HG02610 (cell line): ENCODE measurements around the gene ANAPC16.
"Not testable (repeated sequence)": the region's sequence is repeated elsewhere in the genome, so short reads cannot be mapped to it uniquely, and the experiment has no call there.

Experiments used
- ATAC-seq: cut with Tn5 transposase; IDR thresholded peaks from one replicate; pipeline ENCODE4 v1.9.1; 2021; ENCODE audit warnings: mild to moderate bottlenecking, moderate library complexity; ENCODE audit not compliant: unreplicated experiment

Gene ANAPC16

DNA sequence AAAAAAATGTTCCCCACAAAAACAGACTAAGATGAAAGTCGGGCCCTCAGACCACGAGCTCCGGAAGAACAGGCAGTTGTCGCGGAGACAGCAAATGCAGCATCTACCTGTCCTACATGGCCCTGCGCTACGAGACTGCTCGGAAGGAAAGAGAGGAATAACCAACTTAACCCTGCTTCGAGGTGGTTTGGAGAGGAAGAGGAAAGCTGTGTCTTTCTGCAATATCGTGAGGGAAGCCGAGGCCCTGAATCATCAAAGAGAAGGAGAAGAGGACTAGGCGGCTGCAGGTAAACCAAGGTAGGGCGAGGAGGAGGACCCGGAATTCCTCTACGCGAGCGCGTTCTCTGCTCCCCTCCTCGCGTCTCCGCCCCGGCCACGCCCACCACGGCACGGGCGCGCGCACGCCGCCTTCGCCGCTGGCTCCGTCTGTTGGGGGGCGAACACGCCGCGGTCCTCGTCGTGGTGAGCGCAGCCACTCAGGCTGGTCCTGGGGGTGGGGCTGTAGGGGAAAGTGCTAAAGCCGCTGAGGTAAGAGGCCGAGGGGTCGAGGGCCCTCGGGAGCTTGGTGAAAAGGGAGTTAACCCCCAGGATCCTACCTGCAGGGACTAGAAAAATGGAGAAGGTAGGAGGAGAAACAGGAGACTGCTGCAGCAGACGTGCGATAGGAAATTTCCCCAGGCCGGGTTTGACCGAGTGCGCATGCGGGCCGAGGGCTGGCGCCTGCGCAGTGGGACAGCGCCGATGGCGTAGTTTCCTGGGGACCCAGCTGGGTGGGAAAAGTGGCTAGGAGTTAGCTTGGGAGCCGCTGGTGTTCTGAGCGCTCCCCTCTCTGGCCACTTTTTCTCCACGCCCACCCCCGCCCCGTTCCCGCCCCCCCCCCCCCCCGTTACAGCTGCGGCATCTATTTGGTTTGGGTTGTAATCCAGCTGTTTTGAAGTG lies at the start of gene ANAPC16, which contains the start of gene ASCC1:
TSS of gene ANAPC16 (plus strand) at position 402 of the 939 bp plus-strand sequence. CDS start 7,903 bp downstream, outside the sequence.
TSS of gene ASCC1 (minus strand) at position 666 of the 939 bp plus-strand sequence. CDS start 2,978 bp downstream, outside the sequence.
- peak; percentile 73 for ATAC-seq

GRCh38 chr10:72167118-72167517 lies 48.7 kb upstream of the ANAPC16 start:
- no peak for ATAC-seq

DNA sequence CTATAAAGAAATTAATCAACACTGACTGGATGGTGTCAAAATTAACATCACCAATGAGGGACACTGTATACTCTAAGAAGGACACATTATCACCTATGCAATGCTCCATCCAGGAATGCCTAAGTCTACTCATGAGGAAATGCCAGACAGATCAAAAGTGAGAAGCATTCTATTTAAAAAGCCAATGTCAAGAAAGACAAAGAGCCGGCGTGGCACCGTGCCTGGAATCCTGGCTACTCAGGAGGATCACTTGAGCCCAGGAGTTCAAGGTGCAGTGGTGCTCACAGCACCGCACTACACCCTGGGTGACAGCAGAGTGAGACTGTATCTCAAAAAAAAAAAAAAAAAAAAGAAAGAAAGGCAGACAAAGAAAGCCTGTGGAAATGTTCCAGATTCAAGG lies 45.5 kb upstream of the ANAPC16 start:
- ATAC-seq = no peak

DNA sequence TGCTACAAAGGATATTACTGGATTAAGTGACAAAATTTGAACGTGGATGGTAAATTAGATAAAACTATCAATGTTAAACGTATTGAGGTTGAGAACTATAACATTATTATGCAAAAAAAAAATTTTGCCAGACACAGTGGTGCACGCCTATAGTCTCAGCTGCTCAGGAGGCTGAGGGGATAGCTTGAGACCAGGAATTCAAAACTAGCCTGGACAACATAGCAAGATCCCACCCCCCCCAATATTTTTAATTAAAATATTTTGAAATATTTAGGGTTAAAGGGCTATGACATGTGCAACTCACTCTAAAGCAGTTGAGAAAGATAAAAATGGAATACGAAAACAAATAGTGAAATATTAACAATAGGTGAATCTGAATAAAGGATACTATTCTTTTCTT lies 45.1 kb upstream of the ANAPC16 start:
- no peak for ATAC-seq

DNA sequence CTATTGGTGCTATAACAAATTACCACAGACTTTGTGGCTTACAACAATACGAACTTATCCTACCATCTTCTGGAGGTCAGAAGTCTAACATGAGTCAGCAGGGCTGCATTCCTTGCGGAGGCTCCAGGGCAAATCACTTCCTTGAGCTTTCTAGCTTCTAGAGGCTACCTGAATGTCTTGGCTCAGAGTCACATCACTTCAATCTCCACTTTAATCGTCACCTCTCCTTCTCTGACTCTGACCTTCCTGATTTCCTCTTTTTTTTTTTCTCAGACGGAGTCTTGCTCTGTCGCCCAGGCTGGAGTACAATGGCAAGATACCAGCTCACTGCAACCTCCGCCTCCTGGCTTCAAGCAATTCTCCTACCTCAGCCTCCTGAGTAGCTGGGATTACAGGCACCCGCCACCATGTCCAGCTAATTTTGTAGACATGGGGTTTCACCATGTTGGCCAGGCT lies 44.6 kb upstream of the ANAPC16 start:
- ATAC-seq = no peak

- ATAC-seq = no peak
These were observed 42.6 kb upstream of the ANAPC16 start for GRCh38 chr10:72173262-72173618.

DNA sequence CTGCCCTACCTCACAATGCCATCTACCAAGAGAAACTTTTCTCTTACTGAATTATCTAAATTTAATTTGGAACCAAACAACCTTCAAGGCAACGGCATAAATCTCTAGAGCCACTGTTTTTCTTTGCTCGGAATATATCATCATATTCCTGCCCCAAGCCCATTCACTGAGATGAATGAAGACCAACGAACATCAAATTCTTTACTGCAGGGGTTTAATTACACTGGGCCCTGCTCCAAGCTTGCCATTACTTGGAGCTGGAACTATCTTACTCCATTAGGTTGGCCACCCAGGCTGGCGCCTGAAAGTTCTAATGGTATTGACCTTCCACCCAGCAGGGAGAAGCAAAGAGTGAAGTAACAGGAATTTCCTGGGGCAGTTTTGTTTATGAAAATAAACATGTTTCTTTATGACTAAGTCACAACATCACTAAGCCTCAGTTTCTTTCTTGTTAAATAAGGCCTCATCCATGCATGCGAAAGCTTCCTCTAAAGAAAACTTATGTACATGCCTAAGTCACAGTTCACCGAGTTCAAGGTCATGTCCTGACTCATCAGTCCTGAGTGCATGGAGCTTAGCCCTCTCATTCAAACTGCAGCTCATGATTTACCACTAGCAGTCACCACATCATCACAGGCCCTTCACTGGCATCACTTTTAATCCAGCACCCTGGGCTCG lies 42.1 kb upstream of the ANAPC16 start:
- ATAC-seq = peak; percentile 80

- no peak for ATAC-seq
These were observed 41.5 kb upstream of the ANAPC16 start for GRCh38 chr10:72174297-72174662.

GRCh38 chr10:72175149-72175548 lies 40.7 kb upstream of the ANAPC16 start:
- ATAC-seq = no peak

GRCh38 chr10:72176701-72177100 lies 39.1 kb upstream of the ANAPC16 start:
- no peak for ATAC-seq

DNA sequence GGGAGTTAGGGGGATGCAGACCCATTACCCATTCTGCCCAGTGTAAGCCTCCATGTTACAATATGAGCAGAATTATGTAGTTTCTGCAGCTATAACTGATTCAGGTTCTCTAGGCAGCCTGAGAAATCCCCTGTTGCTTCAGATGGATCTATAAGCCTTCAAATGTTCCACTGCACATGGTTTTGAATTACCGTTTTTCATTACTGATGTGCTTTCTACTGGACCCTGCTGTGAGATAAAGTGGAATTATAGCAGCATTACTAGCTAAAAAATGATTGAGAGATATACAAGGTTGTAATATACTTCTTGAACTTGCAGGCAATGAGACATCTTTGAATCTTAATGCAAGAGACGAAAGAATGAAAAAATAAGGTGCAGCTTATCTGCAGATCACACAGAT lies 38.4 kb upstream of the ANAPC16 start:
- no peak for ATAC-seq

DNA sequence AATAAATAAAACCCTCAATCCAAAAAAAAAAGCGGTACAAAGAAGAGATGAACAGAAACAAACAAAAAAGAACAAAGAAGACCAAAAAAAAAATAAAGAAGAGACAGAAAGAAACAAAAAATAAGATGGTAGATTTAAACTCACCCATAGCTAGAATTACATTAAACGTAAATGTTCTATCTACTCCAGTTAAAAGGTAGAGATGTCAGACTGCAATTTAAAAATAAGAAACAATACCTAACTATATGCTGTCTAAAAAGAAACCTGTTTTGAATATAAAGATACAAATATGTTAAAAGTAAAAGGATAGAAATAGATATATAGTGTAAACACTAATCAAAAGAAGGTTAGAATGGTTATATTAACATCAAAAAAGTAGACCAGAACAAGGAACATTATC lies 31.7 kb upstream of the ANAPC16 start:
- no peak for ATAC-seq

DNA sequence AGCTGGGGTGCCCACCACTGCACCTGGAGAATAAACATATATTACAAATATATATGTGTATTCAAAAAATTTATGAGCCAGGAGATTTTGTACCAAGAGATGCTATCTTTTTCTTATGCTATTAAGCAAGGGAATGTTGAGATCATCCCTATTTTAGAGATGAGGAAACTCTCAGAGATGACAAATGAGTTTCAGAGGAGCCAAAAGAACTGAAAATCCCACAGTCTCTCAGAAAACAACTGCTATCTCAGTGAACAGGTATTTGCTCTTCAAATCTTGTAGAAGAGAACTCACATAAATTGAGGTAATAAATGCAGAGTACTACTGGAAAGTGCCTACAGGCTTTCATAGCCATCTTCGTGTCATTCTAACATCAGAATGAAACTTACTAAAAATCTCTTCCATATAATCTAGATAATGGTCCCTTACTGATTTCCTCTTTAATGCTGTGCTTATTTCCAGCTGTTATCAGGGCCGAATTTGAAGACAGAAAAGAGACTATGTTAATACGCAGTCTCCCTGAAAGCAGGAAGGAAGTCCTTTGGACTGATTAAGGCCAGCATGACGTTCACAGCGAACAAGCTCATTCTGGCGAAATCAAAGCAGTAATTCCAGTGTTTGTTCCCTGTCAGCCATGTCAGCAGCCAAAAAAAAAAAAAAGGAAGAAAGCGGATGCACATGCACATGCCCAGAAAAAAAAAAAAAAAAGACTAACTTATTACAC lies 29.4 kb upstream of the ANAPC16 start:
- ATAC-seq = no peak

GRCh38 chr10:72186982-72187330 lies 28.9 kb upstream of the ANAPC16 start:
- ATAC-seq = no peak

GRCh38 chr10:72194949-72195348 lies 20.9 kb upstream of the ANAPC16 start:
- ATAC-seq = no peak

GRCh38 chr10:72200883-72201282 lies 14.9 kb upstream of the ANAPC16 start:
- no peak for ATAC-seq

DNA sequence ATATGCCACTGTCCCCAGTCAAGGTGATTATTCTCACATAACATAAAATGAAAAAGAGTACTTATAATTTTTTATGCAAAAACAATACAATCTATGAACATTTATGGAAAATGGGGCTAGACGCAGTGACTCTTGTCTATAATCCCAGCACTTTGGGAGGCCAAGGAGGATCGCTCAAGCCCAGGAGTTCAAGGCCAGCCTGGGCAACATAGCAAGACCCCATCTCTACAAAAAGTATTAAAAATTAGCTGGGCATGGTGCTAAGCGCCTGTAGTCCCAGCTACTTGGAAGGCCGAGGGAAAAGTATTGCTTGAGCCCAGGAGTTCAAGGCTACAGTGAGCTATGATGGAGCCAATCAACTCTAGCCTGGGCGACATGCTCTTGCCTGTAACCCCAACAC lies 14.5 kb upstream of the ANAPC16 start:
- ATAC-seq = no peak

DNA sequence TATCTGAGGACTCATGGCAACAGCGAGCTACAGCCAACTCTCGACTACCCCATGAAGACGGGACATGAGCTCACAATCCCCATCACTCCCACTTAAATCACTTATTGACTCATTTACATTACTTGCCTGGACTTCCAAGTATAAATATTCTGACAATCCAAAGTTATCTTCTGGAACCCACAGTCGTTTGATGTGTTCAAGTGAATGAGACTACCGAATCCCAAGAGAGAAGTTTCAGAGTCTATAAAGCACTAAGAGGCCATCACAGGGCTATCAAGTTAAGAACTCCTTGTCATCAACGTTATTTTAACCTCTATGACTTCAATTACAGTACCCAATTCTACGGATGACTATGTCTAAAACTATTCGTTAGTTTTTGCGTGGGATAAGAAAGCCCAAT lies 11.5 kb upstream of the ANAPC16 start:
- ATAC-seq = no peak

- no peak for ATAC-seq
These were observed 11.1 kb upstream of the ANAPC16 start for GRCh38 chr10:72204724-72205123.

- no peak for ATAC-seq
These were observed 9.1 kb upstream of the ANAPC16 start for GRCh38 chr10:72206511-72207229.

GRCh38 chr10:72208526-72208925 lies 7.3 kb upstream of the ANAPC16 start:
- not testable (repeated sequence) for ATAC-seq
